ENCODE data around the gene SLC9B2. TPM values are rescaled to one million over a fixed set of nuclear protein-coding genes. Genes with fewer than 3 reads are reported as not detected.

SLC9B2 gene
- total and polyA plus RNA-seq, 10 of the 15 experiments (the other 5 are each of a cell fraction or from before 2014, with no cell fraction given) = 8.9 to 32.5 (median 25.3) TPM

DNA sequence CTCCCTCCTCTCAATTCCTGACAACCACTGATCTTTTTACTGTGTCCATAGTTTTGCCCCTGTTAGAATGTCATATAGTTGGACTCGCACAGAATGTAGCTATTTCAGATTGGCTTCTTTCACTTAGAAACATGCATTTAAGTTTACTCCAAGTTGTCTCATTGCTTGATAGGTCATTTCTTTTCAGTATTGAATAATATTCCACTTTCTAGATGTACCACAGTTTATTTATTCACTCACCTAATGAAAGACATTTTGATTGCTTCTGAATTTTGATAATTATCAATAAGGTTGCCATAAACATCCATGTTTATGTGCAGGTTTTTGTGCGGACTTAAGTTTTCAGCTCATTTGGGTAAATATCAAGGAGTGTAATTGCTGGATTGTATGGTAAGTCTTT lies 95.6 kb downstream of the SLC9B2 start:
- Histone ChIP-seq H3K9ac (ENCODE audit: control insufficient read depth, insufficient read depth, low read length) (no peak overlapping the region), H4K20me1 (ENCODE audit: control insufficient read depth, insufficient read depth) (no peaks in the 10 kb centered on the region), H3K79me2 (ENCODE audit: control insufficient read depth, insufficient read depth, low read length) (no peaks in the 10 kb centered on the region), H3K4me3 (no peak overlapping the region), H3K27ac (ENCODE audit: control insufficient read depth, insufficient read depth) (no peak overlapping the region), H2AFZ (ENCODE audit: control insufficient read depth, low read depth, low read length) (no peak overlapping the region), H3K4me2 (ENCODE audit: control insufficient read depth, insufficient read depth) (no peak overlapping the region), H3K9me3 (replicated peaks; ENCODE audit: control insufficient read depth, insufficient read depth, low read length) (no peaks in the 10 kb centered on the region; the same call in 2 of the 3 replicates), H3K27me3 (replicated peaks in 1 of 2; ENCODE audit: control insufficient read depth in 2 of 2, insufficient read depth in 2 of 2, low read length in 1 of 2) (no peaks in the 10 kb centered on the region), H3K4me1 (ENCODE audit: control insufficient read depth, insufficient read depth, low read length) (no peaks in the 10 kb centered on the region), H3K36me3 (ENCODE audit: control insufficient read depth in 2 of 2, insufficient read depth in 2 of 2, low read length in 1 of 2) (no peaks in the 10 kb centered on the region)
- TF ChIP-seq EGR1 (IDR thresholded peaks at IDR 0.05; ENCODE audit: borderline replicate concordance in 1 of 2, low read depth in 2 of 2, low read length in 2 of 2) (no peak), CREM (IDR thresholded peaks at IDR 0.05; ENCODE audit: low read depth) (no peak), STAT1 (conservative IDR thresholded peaks at IDR 0.05) (no peak), SMARCA5 (IDR thresholded peaks at IDR 0.05) (no peak), EP300 (IDR thresholded peaks at IDR 0.05; ENCODE audit: borderline replicate concordance in 1 of 2, control insufficient read depth in 1 of 2, low read depth in 2 of 2, low read length in 2 of 2) (no peak), POU2F2 (IDR thresholded peaks at IDR 0.05; ENCODE audit: borderline replicate concordance, low read depth, low read length) (no peak), ZNF592 (IDR thresholded peaks at IDR 0.05) (no peak), FOS (IDR thresholded peaks at IDR 0.05; ENCODE audit: borderline replicate concordance, extremely low read depth, insufficient read length) (no peak), YY1 (IDR thresholded peaks at IDR 0.05; ENCODE audit: low read depth, low read length) (no peak), TBL1XR1 (IDR thresholded peaks at IDR 0.05; ENCODE audit: low read depth, low read length) (no peak), SMAD1 (IDR thresholded peaks at IDR 0.05; ENCODE audit: low read depth, partially characterized antibody) (no peak), MYC (IDR thresholded peaks at IDR 0.05; ENCODE audit: insufficient read depth, insufficient read length, insufficient replicate concordance, low read length, severe bottlenecking) (no peak), PAX8 (IDR thresholded peaks at IDR 0.05) (no peak), HCFC1 (IDR thresholded peaks at IDR 0.05; ENCODE audit: low read length) (no peak), NFYA (IDR thresholded peaks at IDR 0.05; ENCODE audit: borderline replicate concordance, low read depth, low read length) (no peak), SIN3A (IDR thresholded peaks at IDR 0.05; ENCODE audit: low read depth, low read length) (no peak)
- ATAC-seq (no peak), DNase-seq (ENCODE audit: low read depth, low spot score) (no peak), FAIRE-seq (no peak)
- intact Hi-C loops (cut with micrococcal nuclease; ENCODE audit: unreplicated experiment) (no loop called here), in situ Hi-C loops (cut with MboI) (no loop called here)
- POLR2A ChIA-PET = no interaction called here
- 98% methylated on average over 2 of the region's 2 CpGs for WGBS (ENCODE audit: insufficient coverage, insufficient replicate concordance, low lambda C conversion rate, missing lambda C conversion rate)
- RAD21 ChIA-PET (ENCODE audit: unreplicated experiment) = no interaction called here
- CTCF ChIA-PET = no interaction called here
- SMC1A ChIA-PET (ENCODE audit: uncharacterized antibody, unreplicated experiment) = no interaction called here
- no TSS peak for BruUV-seq (replicated peaks)
